Measurements from ENCODE around the gene ALDH1L1. TPM values are rescaled to one million over a fixed set of nuclear protein-coding genes. Genes with fewer than 3 reads are reported as not detected.

Gene ALDH1L1
- total RNA-seq, 1 donor from 2014 or later, result 5.0 TPM

- no peak for TF ChIP-seq CTCF (conservative IDR thresholded peaks at IDR 0.05)
- DNase-seq (ENCODE audit: extremely low spot score, unreplicated experiment), result peak; percentile 52
- no peaks in the 10 kb centered on the region for H3K9me3 Mint-ChIP-seq
- no peak overlapping the region for H3K27ac Mint-ChIP-seq
- no peaks in the 10 kb centered on the region for H3K36me3 Mint-ChIP-seq
- peaks cover 7% of the 10 kb centered on the region for H3K27me3 Mint-ChIP-seq
- H3K4me1 Mint-ChIP-seq (ENCODE audit: unreplicated experiment), result no peaks in the 10 kb centered on the region
- no peak overlapping the region for H3K4me3 Mint-ChIP-seq
Observed at GRCh38 chr3:126146034-126146433, 34.4 kb downstream of the ALDH1L1 start.

GRCh38 chr3:126142652-126143051 is 37.7 kb downstream of the ALDH1L1 start:
- TF ChIP-seq CTCF (conservative IDR thresholded peaks at IDR 0.05), result no peak
- Mint-ChIP-seq H3K27me3 (peaks cover 18% of the 10 kb centered on the region), H3K36me3 (no peaks in the 10 kb centered on the region), H3K4me3 (no peak overlapping the region), H3K9me3 (no peaks in the 10 kb centered on the region), H3K4me1 (ENCODE audit: unreplicated experiment) (no peaks in the 10 kb centered on the region), H3K27ac (no peak overlapping the region)
- DNase-seq (ENCODE audit: extremely low spot score, unreplicated experiment), result no peak

DNA sequence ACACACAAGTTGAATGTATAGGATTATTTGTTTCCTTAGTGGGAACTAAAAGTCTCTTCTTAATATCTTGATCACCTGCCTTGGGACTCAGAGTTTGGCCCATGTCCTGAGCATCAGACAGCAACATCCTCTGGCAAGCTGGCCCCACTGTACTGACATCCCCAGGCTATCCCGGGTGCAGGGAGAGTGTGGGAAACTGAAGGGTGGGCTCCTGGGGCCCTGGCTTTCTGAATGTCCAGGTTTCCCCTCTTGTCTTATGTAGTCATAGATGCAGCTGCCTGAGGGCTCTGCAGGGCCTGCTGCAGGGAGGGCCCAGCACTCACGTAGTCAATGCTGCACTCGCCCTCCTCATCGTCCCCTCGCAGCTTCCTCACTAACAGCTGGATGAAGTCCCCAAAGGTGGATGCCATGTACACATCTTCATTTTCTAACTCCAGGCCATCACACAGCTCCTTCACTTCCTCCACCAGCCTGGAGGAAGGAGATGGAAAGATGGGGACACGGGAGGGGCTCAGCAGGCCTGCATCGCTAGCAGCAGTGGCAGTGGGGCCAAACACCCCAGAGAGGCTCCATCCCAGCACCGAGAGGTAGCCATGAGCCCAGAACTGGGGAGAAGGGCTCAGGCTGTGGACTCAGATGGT is 42.8 kb downstream of the ALDH1L1 start:
- Mint-ChIP-seq H3K4me3 (no peak overlapping the region), H3K9me3 (no peaks in the 10 kb centered on the region), H3K36me3 (no peaks in the 10 kb centered on the region), H3K4me1 (ENCODE audit: unreplicated experiment) (peaks cover 6% of the 10 kb centered on the region), H3K27ac (no peak overlapping the region), H3K27me3 (peaks cover 18% of the 10 kb centered on the region)
- TF ChIP-seq CTCF (conservative IDR thresholded peaks at IDR 0.05), result no peak
- DNase-seq (ENCODE audit: extremely low spot score, unreplicated experiment), result peak; percentile 49

DNA sequence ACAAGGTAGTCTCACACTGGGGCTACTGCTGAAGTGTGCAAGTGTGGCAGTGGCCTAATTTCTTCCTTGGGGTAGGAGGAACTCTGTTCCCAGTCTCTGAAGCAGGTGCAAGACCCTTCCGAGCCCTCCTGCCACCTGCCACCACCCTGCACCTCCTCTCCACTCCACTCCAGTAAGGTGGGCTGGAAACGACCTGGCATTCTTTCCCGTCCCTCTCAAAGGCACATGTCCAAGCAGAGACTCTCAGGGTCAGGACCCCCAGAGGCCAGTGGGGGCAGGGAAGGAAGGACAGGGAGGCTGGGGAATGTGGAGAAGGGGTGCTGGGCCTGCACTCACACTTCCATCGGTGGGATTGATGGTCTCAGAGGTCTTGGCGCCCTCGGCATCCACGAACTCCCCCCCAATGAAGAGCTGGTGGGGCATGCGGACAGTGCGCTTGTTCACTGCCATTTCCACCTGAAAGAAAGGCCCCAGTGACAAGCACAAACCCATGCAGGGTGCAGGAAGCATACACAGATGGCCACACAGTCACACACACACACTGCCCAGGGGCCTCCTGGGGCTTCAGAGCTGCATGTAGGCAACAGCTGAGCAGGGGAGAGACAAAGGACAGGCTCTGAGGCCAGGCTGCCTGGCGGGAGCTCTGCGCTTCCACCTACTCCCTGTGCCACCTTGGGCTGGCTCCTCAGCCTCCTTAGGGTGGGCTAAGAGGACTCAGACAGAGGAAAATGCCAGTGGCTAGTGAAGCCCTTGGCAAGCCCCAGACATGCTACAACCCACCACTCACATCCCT is 43.8 kb downstream of the ALDH1L1 start:
- H3K27me3 Mint-ChIP-seq, result peaks cover 15% of the 10 kb centered on the region
- no peak overlapping the region for H3K27ac Mint-ChIP-seq
- no peaks in the 10 kb centered on the region for H3K36me3 Mint-ChIP-seq
- no peak for TF ChIP-seq CTCF (conservative IDR thresholded peaks at IDR 0.05)
- H3K4me1 Mint-ChIP-seq (ENCODE audit: unreplicated experiment), result peaks cover 8% of the 10 kb centered on the region
- peak; percentile 52 for DNase-seq (ENCODE audit: extremely low spot score, unreplicated experiment)
- H3K9me3 Mint-ChIP-seq, result no peaks in the 10 kb centered on the region
- no peak overlapping the region for H3K4me3 Mint-ChIP-seq

GRCh38 chr3:126135406-126136076 is 44.8 kb downstream of the ALDH1L1 start:
- Mint-ChIP-seq H3K27ac (no peak overlapping the region), H3K4me3 (no peak overlapping the region), H3K9me3 (no peaks in the 10 kb centered on the region), H3K4me1 (ENCODE audit: unreplicated experiment) (peaks cover 8% of the 10 kb centered on the region), H3K36me3 (no peaks in the 10 kb centered on the region), H3K27me3 (peaks cover 7% of the 10 kb centered on the region)
- peak; percentile 60 for DNase-seq (ENCODE audit: extremely low spot score, unreplicated experiment)
- TF ChIP-seq CTCF (conservative IDR thresholded peaks at IDR 0.05), result no peak

Data from type B pancreatic cell (in vitro differentiated cells).